Measurements from ENCODE around the gene COX7A2.

The COX7A2 gene

DNA sequence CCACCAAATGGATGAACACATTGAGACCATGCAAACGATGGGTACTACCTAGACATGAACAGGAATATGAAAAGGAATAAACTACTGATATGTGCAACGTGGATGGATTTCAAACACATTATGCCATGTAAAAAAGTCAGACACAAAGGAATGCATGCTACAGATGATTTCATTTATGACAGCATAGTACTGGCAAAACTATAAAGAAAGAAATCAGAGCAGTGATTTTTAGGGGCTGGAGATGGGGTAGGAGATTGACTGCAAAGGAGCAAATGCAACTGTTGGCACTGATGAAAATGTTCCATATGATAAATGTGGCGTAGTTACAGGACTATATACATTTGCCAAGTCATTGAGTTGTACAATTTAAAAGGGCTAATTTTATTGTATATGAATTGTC, 24.3 kb downstream of the COX7A2 start:
- no peak for DNase-seq

DNA sequence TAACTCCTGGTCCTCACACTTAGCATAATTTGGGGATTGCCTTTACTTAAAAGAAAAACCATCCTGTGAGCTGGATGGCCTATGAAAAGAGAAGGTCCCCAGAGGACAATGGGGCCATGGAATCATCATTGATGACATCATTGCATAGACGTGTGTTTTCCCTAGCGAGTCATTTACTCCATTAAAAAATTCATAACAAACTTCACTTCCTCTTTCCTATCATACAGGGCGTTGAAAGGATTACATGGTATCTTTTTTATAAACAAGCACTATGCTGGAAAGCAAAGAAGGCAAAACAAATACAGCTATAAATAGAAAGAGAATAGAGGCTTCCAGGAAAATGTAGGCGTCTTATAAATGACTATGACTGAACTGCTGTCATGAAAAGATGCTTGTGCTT, 26.4 kb downstream of the COX7A2 start:
- DNase-seq, result no peak

DNA sequence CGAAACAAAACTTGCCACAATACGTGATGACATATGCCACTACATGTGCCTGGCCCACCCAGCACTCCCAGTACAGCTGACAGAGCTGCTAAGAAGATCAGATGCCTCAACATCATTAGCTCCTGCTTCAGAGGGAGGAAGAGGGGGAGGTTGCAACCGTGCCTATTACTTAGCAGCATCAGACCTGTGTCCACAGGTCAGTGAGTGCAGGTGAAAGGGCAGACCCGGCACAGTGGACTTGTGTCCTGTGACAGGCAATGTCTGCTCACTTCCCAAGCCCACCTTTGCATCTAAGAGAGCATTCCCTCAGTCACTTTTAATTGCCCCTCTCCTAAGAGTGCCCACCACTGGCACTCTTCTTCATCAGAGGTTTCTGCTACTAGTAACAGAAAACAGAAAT, 28.3 kb downstream of the COX7A2 start:
- no peak for DNase-seq

DNA sequence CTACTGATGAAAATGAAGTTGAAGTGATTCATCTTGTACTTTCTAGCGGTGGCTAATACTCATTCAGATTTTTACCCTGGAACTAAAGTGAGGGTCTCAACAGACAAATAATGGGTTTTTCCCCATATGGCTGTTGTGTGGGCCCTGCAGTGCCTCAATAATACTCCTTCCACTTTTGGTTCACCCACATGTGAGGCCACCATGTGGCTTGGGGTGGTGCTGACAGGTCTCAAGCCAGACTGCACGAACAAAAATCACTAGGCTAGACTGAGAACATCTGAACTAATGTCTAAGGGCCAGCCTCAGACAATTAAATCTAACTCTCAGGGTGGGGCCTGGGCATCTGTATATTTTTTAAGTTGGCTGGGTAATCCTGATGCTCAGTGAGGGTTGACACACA, 29.9 kb downstream of the COX7A2 start:
- DNase-seq, result peak; percentile 10

DNA sequence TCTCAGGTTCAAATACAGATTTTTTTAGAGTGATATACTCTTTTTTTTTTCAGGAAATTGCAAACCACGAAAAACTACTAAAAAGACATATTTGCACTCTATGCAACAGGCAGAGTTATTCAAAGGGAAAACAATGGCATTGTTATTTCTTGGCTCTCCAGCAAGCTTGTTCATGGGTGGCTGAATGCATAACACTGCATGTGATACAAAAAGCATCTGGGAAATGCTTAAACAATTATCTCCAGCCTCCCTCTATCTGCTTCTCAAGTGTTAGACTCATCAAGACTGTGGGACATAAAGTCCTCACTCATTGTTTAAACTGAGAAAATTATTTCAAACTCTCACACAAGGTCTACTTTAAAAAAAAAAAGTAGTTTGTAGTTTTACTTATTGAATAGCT, 30.5 kb downstream of the COX7A2 start:
- DNase-seq, result no peak

DNA sequence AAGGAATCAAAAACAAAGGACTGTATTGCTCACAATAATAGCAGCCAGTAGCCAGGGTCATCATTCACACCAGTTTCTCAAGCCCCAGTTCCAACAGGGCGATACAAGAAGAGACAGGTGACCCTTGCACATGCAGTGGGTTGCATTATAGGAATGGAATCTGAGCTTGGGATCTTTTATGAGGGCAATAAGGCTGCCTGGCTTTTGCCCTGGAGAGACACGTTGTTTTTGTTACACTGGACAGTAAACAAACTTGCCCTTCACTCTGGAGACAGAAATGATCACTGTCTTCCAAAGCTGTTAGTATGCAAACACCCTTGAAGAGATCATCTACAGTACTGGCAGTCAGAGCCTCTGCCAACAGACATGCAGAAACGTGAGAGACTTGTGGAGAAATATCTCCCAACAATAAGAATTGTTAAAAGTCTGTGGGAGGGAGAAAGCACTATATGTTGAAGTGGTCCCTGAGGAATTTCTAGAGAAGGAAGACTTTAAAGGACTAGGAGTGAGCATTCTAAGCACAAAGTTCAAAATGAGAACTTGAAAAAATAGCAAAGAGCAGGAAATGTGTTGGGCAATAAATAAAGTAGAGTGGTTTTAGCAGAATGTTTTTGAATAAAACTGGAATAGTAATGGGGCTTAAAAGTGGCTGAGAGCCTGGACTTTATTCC, 31.5 kb downstream of the COX7A2 start:
- DNase-seq, result no peak

DNA sequence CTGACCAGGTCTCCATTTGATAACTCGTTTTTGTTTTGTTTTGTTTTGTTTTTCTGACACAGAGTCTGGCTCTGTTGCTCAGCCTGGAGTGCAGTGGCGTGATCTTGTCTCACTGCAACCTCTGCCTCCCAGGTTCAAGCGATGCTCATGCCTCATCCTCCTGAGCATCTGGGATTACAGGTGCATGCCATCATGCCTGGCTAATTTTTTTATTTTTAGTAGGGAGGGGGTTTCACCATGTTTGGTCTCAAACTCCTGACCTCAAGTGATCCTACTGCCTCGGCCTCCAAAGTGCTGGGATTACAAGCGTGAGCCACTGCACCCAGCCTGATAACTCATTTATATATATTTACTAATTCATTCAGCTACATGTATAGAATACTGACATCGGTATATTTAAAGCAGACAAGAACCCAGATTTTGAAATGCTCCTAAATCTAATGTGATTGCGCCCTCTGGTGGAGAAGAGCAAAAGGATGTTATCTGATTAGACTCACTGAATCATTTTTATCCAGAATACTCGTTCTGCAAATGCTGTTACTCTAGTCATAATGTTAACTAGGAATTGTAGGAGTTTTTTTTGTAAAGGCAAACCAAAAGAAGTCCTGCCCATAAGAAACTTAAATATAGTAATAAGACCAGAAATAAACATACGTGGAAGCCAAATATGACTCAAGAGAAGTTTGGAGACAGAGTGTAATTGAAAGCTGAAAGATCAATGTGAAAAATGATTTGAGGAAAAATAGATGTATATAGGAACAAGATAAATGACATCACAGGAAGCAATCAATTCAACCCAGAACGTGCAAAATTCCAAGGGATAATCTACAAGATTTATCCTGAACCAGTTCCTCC, 32.5 kb downstream of the COX7A2 start:
- DNase-seq, result peak; percentile 22

DNA sequence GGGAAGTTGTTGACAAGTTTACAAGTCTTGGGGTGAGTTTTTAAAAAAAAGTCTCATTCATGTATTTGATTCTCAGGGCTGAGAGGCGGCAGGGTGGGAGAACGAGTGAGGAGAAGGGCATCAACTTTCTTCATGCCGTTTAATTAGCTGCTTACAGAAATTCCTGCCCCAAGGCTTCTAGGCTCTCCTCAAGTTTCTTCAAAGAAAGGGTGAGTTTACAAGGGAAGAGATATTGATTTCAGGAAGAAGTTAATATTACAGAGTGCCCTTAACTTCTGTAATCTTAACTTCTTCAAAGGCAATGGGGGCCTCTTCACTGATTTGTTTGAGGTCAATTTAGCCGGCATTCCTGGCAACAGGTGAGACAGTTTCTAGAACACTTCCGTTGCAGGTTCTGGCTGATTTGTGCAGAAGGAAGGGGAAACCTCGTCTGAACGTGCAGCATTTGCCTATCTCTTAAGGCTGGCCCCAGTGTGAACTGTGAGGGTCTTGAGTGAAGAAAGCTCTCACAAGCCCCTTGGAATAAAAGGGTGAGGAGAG, 34.3 kb downstream of the COX7A2 start:
- DNase-seq, result no peak

DNA sequence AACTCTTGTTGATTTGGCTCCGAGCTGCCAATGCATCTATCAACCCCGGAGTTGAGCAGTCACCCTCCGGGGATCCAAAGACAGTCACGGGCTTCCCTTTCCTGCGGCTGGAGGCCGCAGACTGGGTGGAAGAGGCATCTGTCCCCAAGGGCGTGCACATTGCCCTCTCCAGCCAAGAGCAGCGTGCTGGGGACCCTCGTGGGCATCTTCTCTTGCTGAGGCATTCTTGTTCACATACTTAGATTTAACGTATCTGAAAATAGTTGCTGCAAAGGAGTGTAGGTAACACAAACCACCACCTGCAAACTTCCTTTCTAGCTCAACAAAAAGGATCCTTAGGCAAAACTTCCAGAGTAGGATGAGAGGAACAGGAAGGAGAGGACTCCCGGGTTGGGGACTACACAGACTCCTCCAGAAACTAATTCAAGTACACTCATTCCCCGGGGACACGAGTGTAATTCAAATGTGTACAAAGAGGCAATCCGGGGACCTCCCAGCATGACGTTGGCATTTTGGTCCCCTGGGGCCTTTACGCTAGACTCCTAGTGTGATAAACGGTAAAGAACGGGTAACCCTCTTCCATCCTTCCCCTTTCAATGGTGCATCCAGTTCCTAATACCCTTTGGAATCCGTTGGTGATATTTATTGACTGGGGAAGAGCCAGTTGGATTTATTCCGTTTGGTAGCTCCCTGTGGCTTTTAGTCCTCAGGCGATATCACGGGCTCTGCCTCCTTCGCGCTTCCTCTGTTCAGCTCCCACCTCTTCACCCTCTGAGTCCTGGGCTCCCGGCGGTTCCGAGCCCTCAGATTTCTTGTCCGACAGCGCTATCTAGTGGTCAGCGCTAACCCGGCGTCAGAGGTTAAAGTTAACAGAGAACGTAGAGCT, 35.1 kb downstream of the COX7A2 start:
- peak; percentile 84 for DNase-seq

DNA sequence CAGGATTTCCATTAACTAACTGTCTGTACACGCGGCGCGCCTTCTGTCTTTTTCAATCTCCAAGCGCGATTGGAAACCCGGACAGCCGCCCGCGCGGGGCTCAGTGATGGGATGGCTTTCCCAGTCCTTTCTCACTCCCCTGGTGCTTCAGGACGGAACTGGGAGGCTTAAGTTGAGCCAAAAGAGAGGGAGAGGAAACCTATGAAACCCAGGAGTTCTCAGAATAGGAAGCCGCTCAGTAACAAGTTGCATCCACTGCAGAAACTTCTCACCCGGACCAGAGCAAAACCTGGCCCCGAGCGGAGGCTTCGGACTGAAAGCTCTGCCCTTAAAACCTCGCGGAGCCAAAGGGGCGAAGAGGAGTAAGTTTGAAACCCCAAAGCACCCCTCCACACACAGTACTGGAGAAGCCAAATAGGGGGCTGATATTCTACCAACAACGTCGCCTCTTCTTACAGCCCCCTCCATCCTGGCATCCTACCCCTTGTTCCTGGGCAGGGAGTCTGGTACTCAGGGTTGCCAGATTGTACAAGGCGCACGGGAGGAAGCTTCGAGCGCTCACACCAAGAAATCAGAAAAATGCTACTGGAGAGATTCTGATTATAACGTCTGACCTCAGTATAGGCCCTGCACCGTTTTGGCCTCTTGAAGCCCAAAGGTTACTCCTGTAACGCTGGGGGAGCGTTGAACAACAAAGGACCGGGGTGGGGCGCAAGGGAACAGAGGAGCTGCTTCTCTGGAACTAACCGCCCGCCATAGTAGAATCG, 36.8 kb downstream of the COX7A2 start:
- DNase-seq, result no peak

DNA sequence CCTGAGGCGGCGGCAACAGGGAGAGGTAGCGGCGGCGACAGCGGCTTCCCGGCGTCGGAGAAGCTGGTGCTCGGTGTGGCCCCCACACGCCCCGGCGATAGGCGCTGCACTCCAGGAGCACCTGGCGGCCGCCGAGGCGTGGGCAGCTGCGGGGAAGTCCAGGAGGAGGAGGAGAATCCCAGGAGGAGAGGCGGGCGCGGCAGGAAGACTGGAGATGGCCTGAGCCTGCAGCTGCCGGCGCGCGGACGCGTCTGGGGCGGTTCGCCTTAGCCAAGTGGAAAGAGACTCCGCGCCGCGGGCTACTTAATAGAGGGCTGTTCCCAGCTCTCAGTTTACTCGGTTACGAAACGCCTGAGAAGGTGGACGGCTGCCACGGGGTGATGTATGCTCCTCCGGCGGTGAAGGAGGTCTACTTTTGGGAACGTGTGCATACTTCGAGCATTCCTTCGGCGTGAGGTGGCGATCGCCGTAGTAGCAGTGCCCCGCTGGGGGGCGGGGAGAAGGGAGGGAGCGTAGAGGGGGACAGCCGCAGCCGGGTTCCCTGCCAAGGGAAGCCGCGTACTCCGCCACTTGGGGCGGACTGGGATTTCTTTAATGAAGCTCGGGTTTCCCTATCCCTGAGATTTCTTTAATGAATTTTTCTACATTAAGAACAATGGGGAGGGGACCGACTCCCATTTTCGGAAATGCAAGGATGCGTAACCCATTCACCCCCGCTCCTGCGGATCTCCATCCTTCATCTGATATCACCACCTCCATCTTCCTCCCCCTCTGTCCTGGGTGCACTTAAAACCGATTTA, 37.6 kb downstream of the COX7A2 start, which contains the start of gene COL12A1:
TSS of gene COL12A1 (minus strand) at position 278 of the 800 bp plus-strand sequence. CDS start 3,261 bp downstream, outside the sequence.
- peak; percentile 14 for DNase-seq

DNA sequence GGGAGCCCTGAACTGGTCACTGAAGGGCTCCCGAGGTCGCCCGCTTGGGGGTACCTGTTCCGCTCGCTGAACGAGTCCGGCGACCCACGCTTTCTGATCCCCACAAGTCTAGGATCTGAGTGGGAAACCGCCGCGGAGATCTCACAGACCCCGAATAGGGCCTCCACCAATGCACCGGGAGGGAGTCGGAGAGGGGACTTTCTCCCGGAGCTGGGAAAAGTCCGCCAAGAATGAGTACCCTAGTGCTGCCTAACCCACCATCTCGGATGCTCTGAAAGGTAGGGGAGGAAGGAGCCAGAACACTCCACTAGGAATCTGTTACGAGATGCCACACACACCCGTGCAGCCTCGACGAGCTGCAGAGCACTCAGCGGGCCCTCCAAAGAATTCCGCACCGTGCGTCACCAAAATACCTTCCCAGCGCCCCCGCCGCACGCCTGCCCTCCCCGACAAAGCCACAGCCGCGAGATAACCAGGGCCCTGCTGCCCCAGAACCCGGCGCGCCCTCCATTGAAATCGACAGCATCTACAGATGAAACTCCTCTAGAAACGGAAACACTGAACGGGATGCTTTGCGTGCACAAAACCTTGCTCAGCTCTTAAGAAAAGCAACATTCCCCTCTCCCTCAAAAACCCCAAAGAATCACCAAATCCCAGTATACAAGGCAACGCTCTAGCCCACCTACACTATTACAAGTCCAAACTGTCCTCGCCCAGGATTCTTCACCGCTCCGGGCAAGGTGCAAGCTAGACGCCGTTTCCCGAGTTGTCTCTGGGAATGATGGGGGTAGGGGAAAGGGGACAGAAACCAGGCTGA, 38.4 kb downstream of the COX7A2 start:
- DNase-seq, result peak; percentile 19

DNA sequence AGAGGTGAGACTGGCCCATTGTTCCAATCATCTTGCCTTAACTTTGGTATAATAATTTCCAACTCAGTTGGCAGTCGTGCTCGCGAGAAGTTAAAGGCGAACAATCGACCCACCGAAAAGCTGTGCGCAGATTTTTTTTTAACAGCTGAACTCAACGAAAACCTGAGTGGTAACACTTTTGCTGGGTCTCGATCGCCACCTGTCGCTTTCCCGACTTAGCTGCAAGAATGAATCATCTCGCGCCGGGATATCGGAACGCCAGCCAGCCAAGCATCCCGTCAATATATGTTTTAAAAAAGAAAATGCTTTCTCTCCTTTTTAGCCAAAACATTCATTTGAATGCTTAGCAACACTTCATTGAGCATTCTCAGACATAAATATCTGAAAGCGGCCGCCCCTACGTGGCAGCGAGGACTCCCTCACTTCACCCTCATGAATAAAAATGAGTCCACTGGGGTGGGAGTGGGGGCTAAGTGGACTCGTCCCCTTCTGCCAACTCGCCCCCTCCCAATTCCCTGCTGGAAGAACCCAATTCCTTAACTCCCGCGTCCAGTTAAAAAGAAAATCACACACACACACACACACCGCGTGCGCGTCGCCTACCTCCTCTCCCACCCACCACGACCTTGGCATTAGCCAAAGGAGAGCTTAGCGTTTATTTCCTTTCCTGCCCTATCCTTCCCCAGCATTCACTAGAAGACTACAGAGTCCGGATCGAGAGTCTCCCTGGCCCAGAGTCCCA, 39.2 kb downstream of the COX7A2 start:
- DNase-seq, result peak; percentile 22

DNA sequence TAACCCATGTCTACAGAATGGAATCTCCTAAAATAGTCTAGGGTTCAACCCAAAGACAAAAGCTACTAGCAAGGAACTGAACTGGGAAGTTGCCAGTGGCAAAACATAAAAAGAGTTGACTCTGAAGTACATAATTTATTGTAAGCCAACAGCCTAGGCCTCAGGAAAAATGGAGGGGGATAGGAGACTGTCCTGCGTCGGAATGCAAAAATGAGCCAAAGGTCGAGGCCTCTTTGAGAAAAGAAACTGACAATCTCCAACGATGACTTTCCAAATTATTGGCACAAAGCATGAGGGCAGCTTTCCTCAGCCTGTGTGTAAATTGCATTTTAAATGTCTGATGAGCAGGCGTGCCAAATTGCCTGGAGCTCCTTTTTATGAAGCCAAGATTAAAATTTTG, 39.9 kb downstream of the COX7A2 start:
- no peak for DNase-seq

DNA sequence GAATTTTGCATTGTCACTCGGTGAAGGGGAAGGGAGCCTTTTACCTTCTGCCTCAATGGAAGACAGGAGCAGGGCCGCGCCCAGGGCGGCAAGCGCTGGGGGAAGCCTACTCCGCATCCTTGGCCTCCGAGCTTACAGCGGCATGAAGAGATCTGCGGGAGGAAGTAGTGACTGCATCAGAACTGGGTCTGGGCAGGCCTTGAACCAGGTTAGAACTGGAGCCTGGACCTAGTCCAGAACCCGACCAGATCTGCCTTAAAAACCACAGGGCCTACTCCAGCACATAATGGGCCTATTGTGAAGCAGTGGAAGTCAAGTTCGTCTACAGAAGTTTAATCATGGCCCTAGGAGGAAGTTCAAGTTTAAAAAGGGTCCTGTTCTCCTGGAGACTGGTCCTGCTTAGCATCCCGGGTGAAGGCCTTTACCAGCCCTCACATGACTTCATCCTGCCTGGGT, 40.9 kb downstream of the COX7A2 start:
- no peak for DNase-seq

DNA sequence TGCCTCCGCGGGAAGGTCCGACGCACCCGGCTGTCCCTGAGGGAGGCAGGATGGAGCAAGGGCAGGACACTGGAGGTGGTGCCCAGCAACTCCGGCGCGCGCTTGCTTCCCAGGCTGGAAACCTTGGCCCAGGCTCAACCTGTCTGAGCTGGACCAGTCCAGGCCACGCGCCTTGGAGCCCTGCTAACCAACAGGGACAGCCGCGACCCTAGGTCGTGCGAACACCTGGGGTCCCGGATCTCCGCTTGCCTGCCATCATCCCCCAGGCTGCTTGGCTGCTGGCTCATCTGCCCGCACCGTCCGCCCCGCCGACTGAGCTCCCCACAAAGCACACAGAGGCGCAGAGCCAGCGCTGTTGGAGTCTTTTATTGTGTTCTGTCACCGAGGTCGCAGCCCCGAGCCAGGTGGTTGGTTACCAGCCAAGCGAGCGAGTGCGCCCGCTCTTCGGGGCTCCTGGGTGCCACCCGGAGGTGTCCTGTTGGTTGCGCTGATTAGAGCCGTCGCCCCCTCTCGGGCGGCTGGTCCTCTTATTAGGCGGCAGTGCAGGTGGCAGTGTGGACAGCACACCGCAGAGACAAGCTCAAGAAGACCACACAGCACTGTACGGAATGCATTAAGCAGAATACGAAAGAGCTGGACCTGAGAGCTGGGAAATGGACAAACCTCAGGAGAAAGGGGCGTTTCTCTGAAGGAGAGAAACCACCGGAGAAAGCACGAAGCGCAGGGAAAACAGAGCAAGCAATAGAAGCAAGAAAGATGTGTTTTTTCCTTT, 41.5 kb downstream of the COX7A2 start:
- DNase-seq, result no peak

DNA sequence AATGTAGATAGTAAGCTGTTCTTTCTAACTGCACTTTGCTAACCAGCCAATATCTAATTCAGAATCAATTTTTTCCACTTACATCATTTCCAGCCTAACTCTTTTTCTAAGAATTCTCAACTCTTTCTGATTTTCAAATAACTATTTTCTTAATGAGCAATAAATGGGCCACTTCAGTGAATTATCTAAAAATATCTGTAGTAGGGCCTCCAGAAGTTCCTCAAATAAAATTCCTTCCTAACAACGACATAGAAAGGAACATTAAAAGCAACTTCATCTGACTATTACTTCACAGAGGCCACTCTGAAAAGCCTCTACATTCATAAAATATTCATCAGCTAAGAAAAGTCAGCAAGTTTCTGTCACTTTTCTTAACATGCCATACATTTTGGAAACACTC, 42.6 kb downstream of the COX7A2 start:
- no peak for DNase-seq

DNA sequence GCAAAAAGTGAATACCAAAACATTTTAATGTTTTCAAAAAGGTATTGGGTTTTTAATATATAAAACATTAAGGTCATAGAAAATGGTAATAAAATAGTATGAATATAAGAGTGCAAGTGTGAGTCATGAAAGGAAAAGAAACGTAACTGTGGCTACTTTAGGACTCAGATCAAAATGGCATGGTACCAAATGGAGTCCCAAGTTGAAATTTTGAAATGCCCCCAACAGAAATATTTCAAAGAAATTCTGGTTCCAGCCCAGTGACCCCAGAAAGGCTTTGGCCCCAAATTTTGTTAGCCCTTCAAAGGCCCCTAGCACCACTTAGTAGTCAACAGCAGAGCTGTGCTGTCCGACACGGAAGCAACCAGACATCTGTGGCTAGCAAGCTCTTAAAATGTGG, 43.7 kb downstream of the COX7A2 start:
- no peak for DNase-seq
